Activated CD8-positive, alpha-beta memory T cell treated with anti-CD3 and anti-CD28 coated beads, Interleukin-2, amount 50 U/mL, for 1 hour (primary cell): ENCODE measurements around the gene SFMBT2.
A peak's percentile ranks its signal among the peaks of the same experiment; 100 is the strongest.

ENCODE experiments used
- DNase-seq: peaks from one replicate; pipeline ENCODE4 v3.0.0-alpha.2; 2020; ENCODE audit errors: extremely low read depth

SFMBT2 gene

DNA sequence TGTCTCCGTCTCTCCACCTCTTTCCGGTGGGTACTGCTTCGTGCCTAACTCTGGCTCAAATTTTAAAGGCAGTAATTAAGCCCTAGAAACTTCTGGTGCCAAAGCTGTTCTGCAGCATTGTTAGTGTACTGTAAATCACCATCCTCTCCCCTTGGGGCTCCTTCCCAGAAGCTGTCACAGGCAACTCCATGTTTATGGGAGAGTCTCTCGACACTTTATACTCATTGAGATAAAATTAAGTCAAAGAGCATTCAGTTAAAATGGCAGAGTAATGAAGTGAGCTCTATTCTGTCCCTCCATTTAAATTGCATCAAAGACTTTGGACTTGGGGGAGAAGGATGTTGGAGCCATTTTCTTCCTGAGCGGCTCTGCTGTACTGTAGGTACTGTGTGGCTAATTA is 274.8 kb downstream of the SFMBT2 start:
- DNase-seq: no peak

DNA sequence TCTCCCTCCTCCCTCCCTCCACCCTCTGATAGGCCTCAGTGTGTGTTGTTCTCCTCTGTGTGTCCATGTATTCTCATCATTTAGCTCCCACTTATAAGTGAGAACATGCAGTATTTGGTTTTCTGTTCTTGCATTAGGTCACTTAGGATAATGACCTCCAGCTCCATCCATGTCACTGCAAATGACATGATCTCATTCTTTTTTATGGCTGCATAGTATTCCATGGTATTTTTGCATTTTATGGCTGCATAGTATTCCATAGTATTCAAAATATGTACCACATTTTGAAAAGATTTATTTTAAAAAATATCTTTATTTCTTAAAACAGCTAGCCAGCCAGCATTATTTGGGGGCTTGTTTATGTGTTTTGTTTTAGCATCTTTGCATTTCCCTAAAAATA is 275.6 kb downstream of the SFMBT2 start:
- no peak for DNase-seq

GRCh38 chr10:7134448-7134847 is 276.4 kb downstream of the SFMBT2 start:
- DNase-seq: no peak

GRCh38 chr10:7133958-7134357 is 276.9 kb downstream of the SFMBT2 start:
- DNase-seq: no peak

DNA sequence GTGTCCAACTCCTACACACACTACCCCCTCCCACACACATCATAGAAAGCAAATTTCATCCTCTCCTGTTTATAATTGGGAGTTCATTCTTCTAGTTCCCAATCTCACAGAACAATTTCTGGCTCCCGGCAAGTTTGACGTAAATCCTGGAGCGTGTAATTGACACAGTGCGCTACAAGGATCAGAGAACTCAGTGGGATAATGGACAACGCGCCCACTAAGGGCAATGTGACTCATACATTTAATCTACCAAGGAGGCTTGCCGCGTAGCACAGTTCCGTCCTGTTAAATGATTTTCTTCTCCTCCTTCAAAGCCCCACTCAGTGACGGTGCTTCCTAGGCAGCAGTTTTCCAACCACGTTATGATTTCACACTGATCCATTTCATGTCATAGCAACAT is 277.6 kb downstream of the SFMBT2 start:
- DNase-seq: no peak

GRCh38 chr10:7130191-7130911 is 280.5 kb downstream of the SFMBT2 start:
- DNase-seq: no peak

GRCh38 chr10:7123774-7124173 is 287.1 kb downstream of the SFMBT2 start:
- no peak for DNase-seq

DNA sequence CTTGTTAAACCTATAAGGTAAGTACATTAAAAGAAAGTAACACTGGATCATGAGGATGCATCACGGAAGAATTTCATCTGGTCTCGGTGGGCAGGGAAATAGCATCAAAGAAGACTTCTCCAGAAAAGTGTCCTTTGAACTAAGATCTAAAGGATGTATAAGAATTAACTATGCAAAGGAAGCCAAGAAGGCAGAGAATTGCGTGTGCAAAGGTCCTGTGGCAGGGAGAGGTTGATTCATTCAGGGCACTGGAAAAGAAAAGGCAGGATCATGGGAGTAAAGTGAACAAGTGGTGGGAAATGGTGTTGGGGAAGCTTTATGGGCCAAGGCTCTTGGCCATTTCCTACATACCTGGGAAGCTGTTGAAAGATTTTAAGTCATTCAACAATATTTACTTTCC is 288.3 kb downstream of the SFMBT2 start:
- DNase-seq: no peak

- peak; percentile 49 for DNase-seq
These were observed 289.6 kb downstream of the SFMBT2 start for GRCh38 chr10:7121154-7121797.

DNA sequence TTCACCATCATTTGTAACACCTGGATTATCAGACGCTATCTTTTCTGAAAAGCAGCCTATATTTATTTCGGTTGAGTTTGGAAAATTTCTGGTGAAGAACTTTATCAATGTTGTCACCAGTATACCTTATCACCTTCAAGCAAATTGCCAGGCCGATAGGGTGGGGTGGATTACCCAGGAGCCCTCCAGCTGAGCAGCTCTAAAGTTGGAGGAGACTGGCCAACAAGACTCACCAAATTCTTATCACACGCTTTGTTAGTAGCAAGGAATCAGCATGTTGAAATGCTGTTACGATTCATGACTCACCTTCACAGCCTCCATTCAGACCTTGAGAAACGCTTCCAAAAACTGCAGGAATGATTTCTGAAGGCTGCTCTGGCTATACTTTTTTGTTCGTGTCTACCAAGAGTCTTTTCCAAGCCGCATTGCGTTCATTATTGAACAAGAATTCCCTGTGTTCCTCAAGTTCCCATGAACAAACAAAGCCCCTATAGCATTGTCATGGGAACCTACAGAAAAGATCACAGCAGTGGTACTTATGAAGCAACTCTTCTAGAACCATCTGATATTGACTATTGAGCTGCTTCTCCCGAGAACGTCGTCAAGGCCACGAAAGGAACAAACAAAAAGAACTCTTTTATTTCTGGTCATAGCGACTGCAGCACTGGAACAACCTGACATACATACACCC is 291.4 kb downstream of the SFMBT2 start:
- DNase-seq: no peak

DNA sequence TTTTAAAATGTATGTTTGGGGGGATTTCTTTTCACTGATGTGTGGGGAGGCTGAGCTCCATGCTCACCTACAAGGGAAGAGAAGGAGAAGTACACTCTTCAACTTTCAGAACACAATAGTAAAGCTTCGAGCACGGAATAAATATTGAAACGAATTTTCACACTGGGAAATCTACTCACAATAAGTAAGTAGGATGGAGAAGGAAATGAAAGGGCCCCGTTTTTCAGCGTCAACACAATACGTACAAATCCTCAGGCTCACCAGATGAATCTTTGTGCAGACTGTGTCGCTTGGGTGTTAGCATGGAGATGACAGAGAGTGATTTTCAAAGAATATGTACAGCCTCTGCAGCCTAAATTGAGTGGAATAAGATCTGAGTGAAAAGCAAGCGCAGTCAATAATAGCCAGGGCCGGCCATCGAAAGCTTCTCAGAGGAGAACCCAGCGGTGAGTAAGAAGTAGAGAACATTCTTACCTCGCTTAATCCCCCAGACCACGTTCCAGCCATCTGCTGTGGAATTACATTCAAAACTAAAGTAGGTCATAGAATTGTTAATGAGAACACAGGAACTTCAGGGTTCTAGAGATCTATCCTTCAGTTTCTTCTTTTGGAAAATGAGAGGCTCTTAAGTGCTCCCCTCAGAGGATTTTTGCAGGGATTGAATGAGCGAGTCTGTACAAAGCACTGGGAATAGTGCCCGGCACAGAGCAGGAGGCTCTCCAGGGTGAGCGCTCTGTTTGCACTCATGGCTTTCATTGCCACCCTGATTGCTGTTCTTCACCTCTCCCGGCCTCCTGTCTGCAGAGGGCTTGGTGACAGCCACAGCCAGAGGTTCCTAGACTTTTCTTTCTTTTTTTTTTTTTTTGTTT is 292.8 kb downstream of the SFMBT2 start:
- no peak for DNase-seq

DNA sequence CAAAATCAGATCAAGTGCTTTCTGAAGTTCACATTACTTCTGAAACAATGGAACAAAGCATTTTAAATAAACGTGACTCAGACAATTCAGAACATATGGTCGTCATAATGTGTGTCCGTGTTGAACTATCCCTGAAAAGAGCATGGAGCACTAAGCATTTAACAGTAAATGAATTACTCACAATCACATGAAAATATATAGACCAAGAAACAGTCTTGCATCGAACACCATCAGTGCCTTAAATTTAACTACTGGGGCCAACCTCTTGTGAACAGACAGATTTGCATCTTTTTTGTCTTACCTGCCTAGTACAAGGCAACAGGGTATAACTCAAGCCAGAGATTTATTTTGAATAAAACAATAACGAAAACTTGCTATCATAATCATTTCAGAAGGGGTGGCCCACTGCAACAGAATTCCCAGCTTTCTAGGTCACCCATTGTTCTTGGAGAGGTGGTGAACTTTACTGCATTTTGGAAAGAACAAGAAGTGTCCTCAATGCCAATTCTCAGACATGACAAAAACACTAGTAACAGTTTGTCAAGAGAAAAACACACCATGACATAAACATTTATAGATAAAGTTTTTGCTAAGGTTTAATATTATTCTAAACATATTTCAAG is 293.5 kb downstream of the SFMBT2 start:
- DNase-seq: no peak

- DNase-seq: no peak
These were observed 299.3 kb downstream of the SFMBT2 start for GRCh38 chr10:7111561-7111960.

DNA sequence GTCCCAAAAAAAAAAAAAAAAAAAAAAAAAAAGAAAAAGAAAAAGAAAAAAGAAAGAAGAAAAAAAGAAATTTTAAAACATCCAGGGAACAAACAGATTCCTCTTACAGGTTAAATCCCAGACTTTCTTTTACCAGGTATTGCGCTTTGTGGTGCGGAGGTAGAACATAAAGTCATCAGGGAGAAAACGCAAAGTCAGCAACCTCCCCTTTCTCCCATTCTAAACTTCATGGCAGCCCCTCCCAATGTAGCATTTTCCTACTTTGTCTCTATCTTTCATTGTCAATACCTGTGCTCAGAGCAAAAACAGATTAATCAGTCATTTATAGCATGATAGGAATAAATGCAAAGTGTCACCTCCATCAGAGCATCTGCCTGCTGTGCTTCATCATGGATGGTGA is 299.7 kb downstream of the SFMBT2 start:
- no peak for DNase-seq
